Jurkat, Clone E6-1 (cell line): ENCODE data around the gene ZNF385C.

Source experiments
- DNase-seq: peaks from one replicate; pipeline ENCODE4 v3.0.0-alpha.2; 2011; ENCODE audit warnings: low read depth, low spot score
- H3K4me3 ChIP-seq: 2 replicates; pipeline ENCODE4 v1.5.1; 2011; ENCODE audit warnings: mild to moderate bottlenecking, low read length, control low read depth, moderate library complexity

The ZNF385C gene

DNA sequence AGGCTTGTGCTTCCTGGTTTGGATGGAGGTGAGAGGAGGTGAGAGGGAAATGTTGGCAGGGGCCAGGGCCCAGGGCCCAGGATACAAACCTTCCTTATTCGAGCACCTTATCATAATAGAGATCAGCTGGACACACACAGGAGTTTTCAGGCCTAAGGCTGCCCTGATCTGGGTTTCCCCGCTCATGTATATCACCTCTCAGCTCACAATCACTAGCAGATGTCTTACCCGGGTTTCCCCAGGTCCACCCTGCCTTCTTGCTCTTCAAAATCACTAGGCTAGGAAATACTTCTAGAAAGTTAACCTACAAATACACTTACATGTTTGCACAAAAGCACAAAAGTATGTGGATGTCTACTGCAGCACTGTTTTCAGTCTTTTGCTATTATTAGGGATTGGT, 28.6 kb upstream of the ZNF385C start:
- no peak for DNase-seq
- H3K4me3 ChIP-seq, result no peak overlapping the region

GRCh38 chr17:42125565-42125964, 27.3 kb upstream of the ZNF385C start:
- no peak for DNase-seq
- no peak overlapping the region for H3K4me3 ChIP-seq

- H3K4me3 ChIP-seq, result no peak overlapping the region
- no peak for DNase-seq
These were observed 26.0 kb upstream of the ZNF385C start for GRCh38 chr17:42124256-42124655.

DNA sequence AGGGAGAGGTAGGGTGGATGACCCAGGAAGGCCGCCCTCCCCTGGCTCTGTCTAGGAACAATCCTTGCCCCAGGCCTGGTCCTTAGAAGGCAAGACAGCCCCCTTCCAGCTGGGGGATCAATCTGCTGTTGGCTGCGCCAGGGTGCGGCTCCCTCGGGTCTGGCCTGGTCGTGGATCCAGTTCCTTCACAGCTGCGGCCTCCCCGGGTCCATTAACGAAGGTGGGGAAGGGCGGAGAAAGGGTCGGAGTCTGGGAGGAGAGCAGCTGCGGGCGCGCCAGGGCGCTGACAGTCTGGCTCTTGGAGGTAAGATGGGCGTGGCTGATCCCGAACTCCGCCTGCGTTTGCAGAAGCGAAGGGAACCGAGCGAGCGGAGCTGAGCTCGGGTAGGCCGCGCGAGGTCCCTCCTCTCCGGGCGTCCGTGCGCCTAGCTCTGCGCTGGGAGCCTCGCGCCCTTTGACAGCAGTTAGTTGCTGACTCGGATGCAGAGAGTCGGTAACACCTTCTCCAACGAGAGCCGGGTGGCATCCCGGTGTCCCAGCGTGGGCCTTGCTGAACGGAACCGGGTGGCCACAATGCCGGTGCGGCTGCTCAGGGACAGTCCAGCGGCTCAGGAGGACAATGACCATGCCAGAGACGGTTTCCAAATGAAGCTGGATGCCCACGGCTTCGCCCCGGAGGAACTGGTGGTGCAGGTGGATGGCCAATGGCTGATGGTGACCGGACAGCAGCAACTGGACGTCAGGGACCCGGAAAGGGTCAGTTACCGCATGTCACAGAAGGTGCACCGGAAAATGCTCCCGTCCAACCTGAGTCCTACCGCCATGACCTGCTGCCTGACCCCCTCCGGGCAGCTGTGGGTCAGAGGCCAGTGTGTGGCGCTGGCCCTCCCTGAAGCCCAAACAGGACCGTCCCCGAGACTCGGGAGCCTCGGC, 24.4 kb upstream of the ZNF385C start, which contains the start of gene HSPB9:
HSPB9 (plus strand) TSS at position 434 of the 933 bp plus-strand sequence; CDS start at position 481, 47 bp downstream.
- no peak for DNase-seq

GRCh38 chr17:42120770-42121769, 22.8 kb upstream of the ZNF385C start, which contains the start of gene KAT2A:
Gene KAT2A, minus strand, starts transcription at chr17:42121367. Its CDS starts 63 bp downstream, at chr17:42121304.
- DNase-seq, result peak; percentile 73
- peak within 1 kb of the TSS; percentile 59 for H3K4me3 ChIP-seq

More for the DNA sequence above, 24.4 kb upstream of the ZNF385C start, which contains the start of gene HSPB9:
- peak within 1 kb of the TSS; percentile 59 for H3K4me3 ChIP-seq

GRCh38 chr17:42120161-42120769, 22.0 kb upstream of the ZNF385C start:
- no peak for DNase-seq
- H3K4me3 ChIP-seq, result peak overlapping the region; percentile 59

- DNase-seq, result no peak
- H3K4me3 ChIP-seq, result no peak overlapping the region
These were observed 21.0 kb upstream of the ZNF385C start for GRCh38 chr17:42119301-42119700.

- no peak overlapping the region for H3K4me3 ChIP-seq
- DNase-seq, result no peak
These were observed 20.3 kb upstream of the ZNF385C start for GRCh38 chr17:42118545-42118944.

- DNase-seq, result no peak
- H3K4me3 ChIP-seq, result no peak overlapping the region
These were observed 19.8 kb upstream of the ZNF385C start for GRCh38 chr17:42118126-42118510.

- DNase-seq, result no peak
- no peak overlapping the region for H3K4me3 ChIP-seq
These were observed 19.3 kb upstream of the ZNF385C start for GRCh38 chr17:42117397-42118125.

- DNase-seq, result peak; percentile 79
- no peak overlapping the region for H3K4me3 ChIP-seq
These were observed 18.6 kb upstream of the ZNF385C start for GRCh38 chr17:42116705-42117396.

DNA sequence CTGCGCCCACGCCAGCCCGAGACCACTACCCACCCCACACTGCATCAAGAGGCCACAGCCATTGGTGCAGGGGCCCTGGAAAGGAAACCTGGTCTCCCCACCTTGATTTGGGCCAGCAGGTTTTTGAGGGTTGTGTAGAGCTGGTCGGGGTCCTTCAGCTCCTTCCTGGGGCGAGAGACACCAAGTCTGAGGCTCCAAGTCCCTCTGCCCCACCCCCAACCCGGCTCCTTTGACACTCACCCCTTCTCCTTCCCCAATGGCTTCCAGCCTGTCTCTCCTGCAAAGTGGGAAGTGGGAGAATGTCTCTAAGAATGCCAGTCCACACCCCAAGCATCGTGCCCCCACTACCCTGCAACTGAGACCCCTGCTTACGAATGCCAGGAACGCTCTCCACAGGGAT, 15.8 kb upstream of the ZNF385C start:
- no peak for DNase-seq
- H3K4me3 ChIP-seq, result no peak overlapping the region

DNA sequence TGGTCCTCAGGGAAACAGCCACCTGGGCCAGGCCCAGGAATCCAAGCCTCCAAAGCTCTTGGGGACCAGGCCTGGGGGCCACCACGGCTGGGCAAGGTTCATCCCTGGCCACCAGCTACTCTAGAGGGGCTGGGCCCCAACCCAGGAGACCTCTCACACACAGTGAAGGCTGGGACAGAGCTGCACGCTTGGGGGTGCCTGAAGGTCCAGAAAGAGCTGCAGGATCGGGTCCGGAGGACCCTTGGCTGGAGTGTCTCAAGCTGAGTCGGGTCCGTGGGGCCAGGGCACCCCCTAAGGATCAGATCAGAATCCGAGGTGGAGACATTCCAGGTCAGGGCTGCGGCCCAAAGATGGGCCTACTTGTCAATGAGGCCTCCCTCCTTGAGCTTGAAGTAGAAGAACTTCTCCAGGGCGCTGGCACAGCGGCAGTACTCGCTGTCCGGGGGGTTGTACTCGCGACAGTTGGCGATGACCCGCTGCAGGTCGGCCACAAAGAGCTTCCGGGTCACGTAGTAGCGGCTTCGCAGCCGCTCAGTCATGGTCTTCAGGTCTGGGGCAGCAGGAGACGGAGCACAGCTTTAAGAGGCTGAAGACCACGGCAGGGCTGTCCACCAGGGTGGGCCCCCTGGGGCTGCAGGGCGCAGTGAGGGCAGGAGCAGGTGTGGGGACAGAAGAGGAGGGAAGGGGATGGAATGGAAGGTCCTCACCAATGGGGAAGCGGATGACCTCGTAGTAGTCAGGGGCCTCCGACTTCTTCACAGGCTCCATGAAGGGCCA, 15.2 kb upstream of the ZNF385C start:
- no peak overlapping the region for H3K4me3 ChIP-seq
- DNase-seq, result no peak

DNA sequence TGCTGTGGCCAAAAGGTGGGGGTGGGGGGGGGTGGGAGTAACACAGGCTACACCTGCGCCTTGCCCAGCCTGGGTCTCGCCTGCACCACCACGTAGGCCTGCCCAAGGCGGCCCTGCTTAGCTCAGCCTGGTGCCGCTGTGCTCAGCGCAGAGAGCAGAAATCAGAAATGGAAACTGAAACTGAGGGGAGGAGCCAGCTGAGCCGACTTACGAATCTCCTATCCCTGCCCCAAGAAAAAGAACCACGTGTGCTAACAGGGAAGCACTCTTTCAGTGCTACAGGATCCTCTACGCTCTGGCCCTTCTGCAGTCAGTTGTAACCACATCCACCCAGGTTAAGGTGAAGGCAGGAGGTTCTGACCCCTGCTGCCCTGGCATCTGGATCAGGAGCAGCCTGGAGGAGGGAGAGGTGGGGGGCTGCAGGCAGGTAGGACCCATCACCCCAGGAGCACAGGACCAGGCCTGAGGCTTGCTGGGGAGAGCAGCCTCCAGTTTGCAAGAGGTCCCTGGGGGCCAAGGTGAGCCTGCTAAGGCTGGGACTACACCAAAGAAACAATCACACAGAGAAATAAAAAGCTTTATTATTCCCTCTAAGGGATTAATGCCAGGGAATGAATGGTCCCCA, 14.4 kb upstream of the ZNF385C start, which contains the start of gene DHX58:
DHX58 (minus strand) TSS at position 163 of the 625 bp plus-strand sequence. CDS start 822 bp downstream, outside the sequence.
- peak; percentile 95 for DNase-seq
- H3K4me3 ChIP-seq, result peak within 1 kb of the TSS; percentile 77

- peak overlapping the region; percentile 77 for H3K4me3 ChIP-seq
- no peak for DNase-seq
These were observed 13.7 kb upstream of the ZNF385C start for GRCh38 chr17:42111871-42112551.

- no peak for DNase-seq
- peak overlapping the region; percentile 77 for H3K4me3 ChIP-seq
These were observed 13.0 kb upstream of the ZNF385C start for GRCh38 chr17:42111265-42111636.
